AG04449 (cell line): Measurements from ENCODE around the gene UNC50.
"Not testable (repeated sequence)": the region's sequence is repeated elsewhere in the genome, so short reads cannot be mapped to it uniquely, and the experiment has no call there.

Source experiments
- CTCF ChIA-PET: fragments of 350-600 bp; formaldehyde crosslinking; extraction: SDS; loops from one replicate; lab custom pipeline; 2021; ENCODE audit warnings: antibody characterized with exemption; lab: Yijun Ruan, JAX
- POLR2A ChIA-PET: fragments of 400-600, 350-600 bp; formaldehyde crosslinking; extraction: SDS; loops from one replicate; lab custom pipeline; 2020; ENCODE audit warnings: antibody characterized with exemption, inconsistent platforms; lab: Yijun Ruan, JAX
- DNase-seq: peaks from one replicate; pipeline ENCODE4 v3.0.0-alpha.2; 2010; ENCODE audit warnings: low read depth, low spot score
- H3K4me3 ChIP-seq: 2 replicates; pipeline ENCODE4 v1.5.1; 2011; ENCODE audit warnings: low read depth, mild to moderate bottlenecking, control low read depth, low read length
- TF ChIP-seq, protein P1 (sequence below): IDR thresholded peaks from one replicate; pipeline ENCODE4 v1.5.1; 2011; ENCODE audit warnings: mild to moderate bottlenecking, moderate library complexity, low read length, control low read depth, inconsistent platforms; ENCODE audit not compliant: insufficient read depth; ENCODE audit errors: missing control alignments

Gene UNC50

DNA sequence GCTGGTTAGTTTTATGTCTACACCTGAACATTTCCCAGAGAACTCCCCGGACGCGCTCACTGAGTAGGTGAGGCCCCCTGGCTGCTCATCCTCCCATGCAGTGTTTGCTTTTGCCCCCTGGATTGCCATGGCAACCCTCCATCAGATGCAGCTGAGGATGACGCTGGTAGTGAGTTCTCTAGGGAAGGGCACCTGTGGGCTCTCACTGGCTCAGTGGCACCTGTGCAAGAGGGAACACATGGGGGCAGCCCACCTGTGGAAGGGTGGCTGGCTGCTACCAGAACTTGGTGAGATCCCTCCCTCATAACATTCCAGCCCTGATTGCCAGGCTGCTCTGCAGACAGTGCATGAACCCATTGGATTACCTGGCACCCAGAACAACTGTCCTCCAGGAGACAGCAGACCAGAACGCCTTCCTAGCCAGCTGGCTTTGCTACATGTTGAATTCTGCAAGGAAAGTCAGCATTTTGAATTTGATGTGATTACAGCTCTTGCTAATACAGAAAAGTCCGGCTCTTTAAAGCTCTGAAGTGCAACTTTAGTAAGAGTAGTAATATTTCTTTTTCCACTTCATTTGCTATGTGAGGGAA is 21.7 kb upstream of the UNC50 start:
- ChIA-PET POLR2A (interaction anchor here (0.6 kb wide), 1 partner anchor 21 kb away, joined by 3 read pairs; no protein-coding TSS in a partner anchor), CTCF (no interaction called here)

DNA sequence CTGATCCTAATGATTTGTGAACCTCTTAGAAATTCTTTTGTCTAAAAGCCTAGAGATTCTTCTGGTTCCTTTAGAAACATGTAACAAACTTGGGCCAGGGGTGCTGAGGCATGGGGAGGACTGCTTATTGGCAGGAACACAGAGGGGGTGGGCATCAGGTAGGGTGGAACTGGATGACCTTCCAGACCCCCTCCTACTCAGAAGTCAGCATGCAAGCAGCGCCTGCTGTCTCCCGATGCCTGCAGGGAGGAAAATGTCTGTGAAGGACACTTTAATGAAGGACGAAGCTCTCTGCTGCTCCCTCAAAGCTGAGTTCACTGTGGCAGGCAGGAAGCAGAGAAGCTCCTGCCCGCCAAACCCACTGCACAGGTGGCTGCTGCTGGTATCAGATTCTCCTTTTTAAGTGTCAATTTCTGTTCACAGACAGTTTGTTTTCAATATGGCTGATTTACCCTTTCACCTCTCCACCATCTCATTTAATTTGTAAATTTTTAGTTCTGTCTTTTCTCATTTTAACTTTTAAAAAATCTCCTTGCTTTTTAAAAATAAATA is 19.4 kb upstream of the UNC50 start:
- H3K4me3 ChIP-seq, result no peak overlapping the region
- ChIA-PET POLR2A (no interaction called here), CTCF (no interaction called here)
- no peak for DNase-seq
- TF ChIP-seq, protein P1, sequence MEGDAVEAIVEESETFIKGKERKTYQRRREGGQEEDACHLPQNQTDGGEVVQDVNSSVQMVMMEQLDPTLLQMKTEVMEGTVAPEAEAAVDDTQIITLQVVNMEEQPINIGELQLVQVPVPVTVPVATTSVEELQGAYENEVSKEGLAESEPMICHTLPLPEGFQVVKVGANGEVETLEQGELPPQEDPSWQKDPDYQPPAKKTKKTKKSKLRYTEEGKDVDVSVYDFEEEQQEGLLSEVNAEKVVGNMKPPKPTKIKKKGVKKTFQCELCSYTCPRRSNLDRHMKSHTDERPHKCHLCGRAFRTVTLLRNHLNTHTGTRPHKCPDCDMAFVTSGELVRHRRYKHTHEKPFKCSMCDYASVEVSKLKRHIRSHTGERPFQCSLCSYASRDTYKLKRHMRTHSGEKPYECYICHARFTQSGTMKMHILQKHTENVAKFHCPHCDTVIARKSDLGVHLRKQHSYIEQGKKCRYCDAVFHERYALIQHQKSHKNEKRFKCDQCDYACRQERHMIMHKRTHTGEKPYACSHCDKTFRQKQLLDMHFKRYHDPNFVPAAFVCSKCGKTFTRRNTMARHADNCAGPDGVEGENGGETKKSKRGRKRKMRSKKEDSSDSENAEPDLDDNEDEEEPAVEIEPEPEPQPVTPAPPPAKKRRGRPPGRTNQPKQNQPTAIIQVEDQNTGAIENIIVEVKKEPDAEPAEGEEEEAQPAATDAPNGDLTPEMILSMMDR, result no peak

More for the DNA sequence above, 21.7 kb upstream of the UNC50 start:
- H3K4me3 ChIP-seq, result no peak overlapping the region
- TF ChIP-seq, protein P1, result no peak
- no peak for DNase-seq

DNA sequence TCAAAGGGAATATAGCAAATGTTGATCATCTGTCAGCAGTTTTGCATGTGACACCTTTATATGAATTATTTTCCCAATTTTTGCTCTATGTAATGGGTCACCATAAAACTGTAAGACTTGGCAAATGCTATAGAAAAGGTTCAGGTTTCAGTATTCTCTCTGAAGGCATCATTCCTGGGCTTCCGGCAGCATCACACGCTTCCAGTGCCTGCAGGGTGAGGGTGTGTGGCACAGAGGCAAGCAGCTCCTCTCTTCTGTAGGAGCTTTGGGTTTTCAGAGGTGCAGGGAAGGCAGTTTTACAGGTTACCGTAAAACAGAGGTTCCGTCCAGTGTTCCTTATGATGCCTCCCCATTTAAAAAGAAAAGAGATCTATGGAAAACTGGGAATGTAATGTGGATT is 18.9 kb upstream of the UNC50 start:
- no peak overlapping the region for H3K4me3 ChIP-seq
- ChIA-PET POLR2A (interaction anchor here (0.5 kb wide), 1 partner anchor 27 kb away, joined by 3 read pairs; no protein-coding TSS in a partner anchor), CTCF (interaction anchor here (1.5 kb wide), 1 partner anchor 13 kb away, joined by 3 read pairs; no protein-coding TSS in a partner anchor)
- TF ChIP-seq, protein P1, result no peak
- no peak for DNase-seq

DNA sequence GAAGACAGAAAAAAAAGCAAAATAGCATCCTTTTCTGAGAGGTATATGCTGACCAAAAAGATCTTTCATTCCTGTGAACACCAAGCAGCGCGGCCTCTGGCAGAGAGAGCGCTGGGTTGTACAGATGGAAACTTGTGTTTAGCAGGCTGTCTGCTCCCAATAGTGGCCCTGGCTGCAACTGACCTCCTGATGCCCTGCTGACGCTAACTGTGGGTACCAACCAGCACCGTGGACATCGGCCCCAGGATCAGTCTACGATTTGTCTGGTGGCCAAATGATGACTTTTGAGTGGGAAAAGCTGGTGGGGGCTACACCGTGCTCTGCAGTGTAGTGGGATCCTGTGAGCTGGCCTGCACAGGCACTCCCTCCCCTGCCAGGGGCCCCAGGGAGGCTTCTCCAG is 15.8 kb upstream of the UNC50 start:
- ChIA-PET POLR2A (no interaction called here), CTCF (interaction anchor here (1.1 kb wide), 1 partner anchor 11 kb away, joined by 3 read pairs; no protein-coding TSS in a partner anchor)
- no peak for DNase-seq
- TF ChIP-seq, protein P1, result no peak
- no peak overlapping the region for H3K4me3 ChIP-seq

DNA sequence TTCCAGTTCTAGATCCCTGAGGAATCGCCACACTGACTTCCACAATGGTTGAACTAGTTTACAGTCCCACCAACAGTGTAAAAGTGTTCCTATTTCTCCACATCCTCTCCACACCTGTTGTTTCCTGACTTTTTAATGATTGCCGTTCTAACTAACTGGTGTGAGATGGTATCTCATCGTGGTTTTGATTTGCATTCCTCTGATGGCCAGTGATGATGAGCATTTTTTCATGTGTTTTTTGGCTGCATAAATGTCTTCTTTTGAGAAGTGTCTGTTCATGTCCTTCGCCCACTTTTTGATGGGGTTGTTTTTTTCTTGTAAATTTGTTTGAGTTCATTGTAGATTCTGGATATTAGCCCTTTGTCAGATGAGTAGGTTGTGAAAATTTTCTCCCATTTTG is 13.7 kb upstream of the UNC50 start:
- POLR2A ChIA-PET, H3K4me3 ChIP-seq, CTCF ChIA-PET, DNase-seq: not testable (repeated sequence)

DNA sequence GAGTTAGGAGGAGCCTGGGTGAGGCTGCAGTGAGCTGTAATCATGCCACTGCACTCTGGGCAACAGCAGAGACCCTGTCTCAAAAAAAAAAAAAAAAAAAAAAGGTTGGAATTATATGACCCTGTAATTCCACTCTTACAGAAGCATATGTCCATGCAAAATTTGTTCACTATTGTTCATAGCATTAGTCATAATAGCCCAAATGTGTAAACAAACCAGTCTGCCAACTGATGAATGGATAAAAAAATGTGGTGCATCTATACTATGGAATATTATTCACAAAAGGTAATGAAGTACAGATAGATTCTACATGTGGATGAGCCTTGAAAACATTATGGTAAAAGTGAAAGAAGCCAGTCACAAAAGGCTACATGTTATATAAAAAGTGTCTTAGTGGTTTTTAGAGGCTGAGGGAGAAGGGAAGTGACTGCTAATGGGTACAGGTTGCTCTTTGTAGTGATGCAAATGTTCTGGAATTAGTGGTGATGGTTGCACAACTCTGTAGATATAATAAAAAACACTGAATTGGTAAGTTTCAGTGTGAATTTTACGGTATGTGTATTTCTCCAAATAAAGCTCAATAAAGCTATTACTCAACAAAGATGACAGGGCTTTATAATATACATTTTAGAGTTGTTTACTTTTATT is 9.5 kb upstream of the UNC50 start:
- POLR2A ChIA-PET, result interaction anchor here (0.6 kb wide), 1 partner anchor 8 kb away, joined by 3 read pairs; no protein-coding TSS in a partner anchor
- no peak overlapping the region for H3K4me3 ChIP-seq
- DNase-seq, result no peak
- TF ChIP-seq, protein P1, result no peak
- CTCF ChIA-PET, result interaction anchor here (1.4 to 1.6 kb wide), 4 partner anchors 9 to 186 kb away, joined by 4 to 6 read pairs (median 4); no protein-coding TSS in a partner anchor
